GM04504 (cell line): ENCODE results near the gene NUTM2E.
"Not testable (repeated sequence)": the region's sequence is repeated elsewhere in the genome, so short reads cannot be mapped to it uniquely, and the experiment has no call there.

Source experiments
- DNase-seq: peaks from one replicate; pipeline ENCODE4 v3.0.0-alpha.2; 2012; ENCODE audit warnings: low read depth

The NUTM2E gene

DNA sequence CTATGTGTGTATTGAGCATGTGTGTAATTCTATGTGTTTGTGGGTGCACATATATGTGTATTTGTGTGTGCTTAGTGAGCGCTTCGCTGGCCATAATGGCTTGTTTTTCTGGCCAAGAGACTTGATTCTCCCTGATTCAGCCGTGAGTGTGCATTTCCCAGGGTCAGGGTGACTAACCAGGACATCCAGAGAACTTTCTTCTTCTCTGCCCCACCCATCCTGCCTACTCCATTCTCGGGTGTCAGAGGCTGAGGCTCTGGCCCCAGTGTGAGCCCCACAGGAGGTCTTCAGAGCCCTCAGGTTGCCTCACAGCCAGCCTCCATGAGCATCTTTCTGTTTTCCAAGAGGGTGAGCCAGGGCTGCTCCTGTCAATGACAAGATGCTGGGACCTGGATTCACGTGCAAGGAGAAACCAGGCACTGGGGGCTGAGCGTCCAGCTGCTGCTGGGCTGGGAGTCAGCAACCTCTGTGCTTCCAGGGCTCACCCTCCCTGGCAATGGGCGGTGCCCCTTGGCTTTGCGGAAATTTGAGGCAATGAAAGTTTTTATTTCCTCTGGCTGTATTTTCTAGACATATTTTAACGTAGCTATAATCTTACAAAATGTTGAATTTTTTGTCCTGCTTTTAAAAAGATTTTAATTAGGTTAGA, 40.5 kb downstream of the NUTM2E start:
- DNase-seq: not testable (repeated sequence)

- not testable (repeated sequence) for DNase-seq
Observed at GRCh38 chr10:79868023-79868422, 41.5 kb downstream of the NUTM2E start.

DNA sequence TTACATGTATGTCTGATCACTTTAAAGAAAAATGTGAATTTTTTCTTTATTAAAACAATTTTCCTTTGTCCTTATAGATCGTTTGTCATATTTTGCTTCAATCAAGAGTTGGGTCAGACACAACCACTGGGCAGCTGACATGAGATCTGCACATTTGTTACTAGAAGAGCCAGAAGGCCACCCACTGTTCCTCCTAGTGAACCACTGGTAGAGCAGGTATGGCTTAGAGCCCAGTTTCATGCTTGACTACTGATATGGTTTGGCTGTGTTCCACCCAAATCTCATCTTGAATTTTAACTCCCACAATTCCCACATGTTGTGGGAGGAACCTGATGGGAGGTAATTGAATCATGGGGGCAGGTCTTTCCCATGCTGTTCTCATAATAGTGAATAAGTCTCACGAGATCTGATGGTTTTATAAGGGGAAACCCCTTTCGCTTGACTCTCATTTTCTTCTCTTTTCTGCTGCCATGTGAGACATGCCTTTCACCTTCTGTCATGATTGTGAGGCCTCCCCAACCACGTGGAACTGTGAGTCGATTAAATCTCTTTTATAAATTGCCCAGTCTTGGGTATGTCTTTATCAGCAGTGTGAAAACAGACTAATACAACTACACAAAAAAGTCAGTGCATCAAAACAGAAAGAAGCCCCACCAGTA, 43.0 kb downstream of the NUTM2E start:
- not testable (repeated sequence) for DNase-seq

- DNase-seq: not testable (repeated sequence)
Observed at GRCh38 chr10:79871729-79872128, 45.2 kb downstream of the NUTM2E start.
